Muscle layer of colon (tissue), 2 donors: ENCODE results near the gene SYNPO2L.

ENCODE experiments used
- H3K27ac ChIP-seq: one replicate; pipeline ENCODE4 v1.7.0; 2013; ENCODE audit warnings: low read depth, mild to moderate bottlenecking, low read length, moderate library complexity
- H3K27me3 ChIP-seq, 2 donors: one replicate each; pipeline ENCODE4 v1.7.0; 2013; ENCODE audit warnings: low read length in 2 of 2, mild to moderate bottlenecking in 2 of 2; ENCODE audit not compliant: insufficient read depth in 2 of 2, control insufficient read depth in 1 of 2
- H3K36me3 ChIP-seq: one replicate; pipeline ENCODE4 v1.7.0; 2013; ENCODE audit warnings: mild to moderate bottlenecking, low read length; ENCODE audit not compliant: insufficient read depth
- H3K4me1 ChIP-seq: one replicate; pipeline ENCODE4 v1.7.0; 2013; ENCODE audit warnings: mild to moderate bottlenecking, low read length; ENCODE audit not compliant: insufficient read depth
- H3K4me3 ChIP-seq, 2 donors: one replicate each; pipeline ENCODE4 v1.7.0; 2013; ENCODE audit warnings: low read length in 2 of 2, low read depth in 1 of 2, mild to moderate bottlenecking in 1 of 2, moderate library complexity in 1 of 2
- H3K9ac ChIP-seq: one replicate; pipeline ENCODE4 v1.7.0; 2013; ENCODE audit warnings: low read length
- H3K9me3 ChIP-seq: one replicate; pipeline ENCODE4 v1.7.0; 2013; ENCODE audit warnings: mild to moderate bottlenecking, low read length
- donor health status: abdominal sarcoma.
- donor health status: Adenocarcinoma of cecum.

The SYNPO2L gene

DNA sequence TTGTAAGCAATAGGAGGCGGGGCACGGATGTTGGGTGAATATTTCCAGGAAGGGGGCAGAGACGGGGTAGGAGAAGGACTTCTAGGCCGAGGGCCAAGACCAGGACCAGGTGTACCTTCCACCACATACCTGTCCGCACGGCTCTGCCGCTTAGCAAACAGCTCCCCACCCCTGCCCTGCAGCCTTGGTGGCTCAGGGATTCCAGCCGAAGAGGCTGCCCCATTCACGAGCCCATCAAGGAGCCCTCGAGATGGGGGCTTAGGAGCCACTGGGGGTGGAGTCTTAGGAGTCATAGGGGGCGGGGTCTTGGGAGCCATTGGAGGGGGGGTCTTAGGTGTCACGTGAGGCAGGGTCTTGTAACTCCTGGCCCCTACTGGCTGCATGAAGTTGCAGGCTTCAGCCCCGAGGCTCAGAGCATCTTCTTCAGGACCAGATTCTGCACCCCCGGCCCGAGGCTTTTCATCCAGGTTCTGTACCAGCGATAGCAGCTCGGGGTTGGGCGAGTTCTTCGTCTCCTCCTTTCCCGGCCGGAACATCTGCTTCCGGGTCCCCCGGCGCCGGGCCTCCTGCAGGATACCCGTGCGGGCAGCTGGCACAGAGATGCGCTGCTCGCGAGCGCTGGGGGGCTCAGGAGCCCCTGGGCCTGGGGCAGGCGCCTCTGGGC, 8.5 kb downstream of the SYNPO2L start:
- Histone ChIP-seq H3K27ac (peak overlapping the region; percentile 80), H3K27me3 (no peaks in the 10 kb centered on the region), H3K9ac (peak overlapping the region; percentile 51), H3K9me3 (no peaks in the 10 kb centered on the region), H3K36me3 (no peaks in the 10 kb centered on the region), H3K4me3 (peak overlapping the region; percentile 87 to 97), H3K4me1 (no peaks in the 10 kb centered on the region)

DNA sequence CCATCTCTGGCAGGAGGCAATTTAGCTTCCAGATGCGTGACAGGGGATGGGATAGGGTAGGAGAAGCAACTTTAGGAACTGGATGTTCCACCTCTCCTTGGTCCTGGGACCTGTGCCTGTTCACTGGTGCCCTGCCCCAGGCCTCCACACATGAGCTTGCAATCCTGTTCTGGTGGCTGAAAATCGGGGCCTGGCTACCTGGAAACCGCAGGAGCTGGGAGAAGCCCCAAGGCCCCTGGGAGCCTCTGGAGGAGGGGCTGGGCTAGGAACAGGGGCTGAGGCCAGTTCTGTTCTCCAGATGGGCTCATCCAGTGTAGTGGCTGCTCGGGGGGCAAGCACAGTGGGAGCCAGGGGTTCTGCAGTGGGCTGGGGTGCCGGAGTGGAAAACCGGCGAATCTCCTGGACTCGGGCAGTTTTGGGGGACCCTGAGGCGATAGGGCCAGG, 9.2 kb downstream of the SYNPO2L start:
- no peak overlapping the region for H3K9ac ChIP-seq
- peak overlapping the region; percentile 80 for H3K27ac ChIP-seq
- H3K4me1 ChIP-seq: no peaks in the 10 kb centered on the region
- no peaks in the 10 kb centered on the region for H3K27me3 ChIP-seq
- no peaks in the 10 kb centered on the region for H3K9me3 ChIP-seq
- H3K4me3 ChIP-seq: peak overlapping the region in 1 of 2 donors; percentile 87
- no peaks in the 10 kb centered on the region for H3K36me3 ChIP-seq

DNA sequence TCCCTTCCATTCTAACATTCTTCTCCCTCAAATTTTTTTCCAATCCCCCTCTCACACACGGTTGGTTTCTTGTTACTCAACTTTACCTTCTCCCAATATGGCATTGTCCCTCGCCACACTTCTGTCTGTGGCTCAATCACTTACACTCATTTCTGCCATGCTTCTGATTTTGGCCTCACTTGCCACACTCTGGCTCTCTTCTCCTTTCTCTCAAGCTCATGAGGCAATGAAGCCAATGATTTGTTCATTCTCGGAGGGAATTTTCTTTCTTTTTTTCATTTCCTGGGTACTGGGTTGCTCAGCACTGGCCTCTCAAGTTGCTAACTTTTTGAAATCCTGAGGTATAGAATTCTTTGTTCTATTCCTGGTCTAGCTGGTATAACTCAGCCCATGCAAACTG, 10.6 kb downstream of the SYNPO2L start:
- no peaks in the 10 kb centered on the region for H3K4me1 ChIP-seq
- no peak overlapping the region for H3K27ac ChIP-seq
- H3K27me3 ChIP-seq: no peaks in the 10 kb centered on the region
- no peak overlapping the region for H3K4me3 ChIP-seq
- no peak overlapping the region for H3K9ac ChIP-seq
- H3K36me3 ChIP-seq: no peaks in the 10 kb centered on the region
- no peaks in the 10 kb centered on the region for H3K9me3 ChIP-seq

DNA sequence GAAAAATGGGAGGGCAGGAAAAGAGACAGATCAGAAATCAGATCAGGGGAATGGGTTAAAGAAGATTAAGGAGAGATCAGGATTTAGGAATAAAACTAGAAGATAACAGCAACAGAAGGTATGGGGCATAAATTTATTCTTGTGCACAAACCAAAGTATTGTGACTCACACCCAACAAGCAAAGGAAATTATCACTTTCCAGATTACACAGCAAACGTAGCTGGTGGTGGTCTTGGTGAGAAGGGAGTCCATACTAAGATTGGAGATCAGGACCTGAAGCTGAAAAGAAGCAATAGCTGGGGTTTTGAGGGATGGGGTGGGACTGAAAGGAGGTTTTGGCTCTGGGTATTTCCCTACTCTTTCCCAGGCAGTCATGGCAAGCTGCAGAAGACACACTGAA, 11.1 kb downstream of the SYNPO2L start:
- Histone ChIP-seq H3K9ac (no peak overlapping the region), H3K4me1 (no peaks in the 10 kb centered on the region), H3K4me3 (no peak overlapping the region), H3K27me3 (no peaks in the 10 kb centered on the region), H3K9me3 (no peaks in the 10 kb centered on the region), H3K27ac (no peak overlapping the region), H3K36me3 (no peaks in the 10 kb centered on the region)

DNA sequence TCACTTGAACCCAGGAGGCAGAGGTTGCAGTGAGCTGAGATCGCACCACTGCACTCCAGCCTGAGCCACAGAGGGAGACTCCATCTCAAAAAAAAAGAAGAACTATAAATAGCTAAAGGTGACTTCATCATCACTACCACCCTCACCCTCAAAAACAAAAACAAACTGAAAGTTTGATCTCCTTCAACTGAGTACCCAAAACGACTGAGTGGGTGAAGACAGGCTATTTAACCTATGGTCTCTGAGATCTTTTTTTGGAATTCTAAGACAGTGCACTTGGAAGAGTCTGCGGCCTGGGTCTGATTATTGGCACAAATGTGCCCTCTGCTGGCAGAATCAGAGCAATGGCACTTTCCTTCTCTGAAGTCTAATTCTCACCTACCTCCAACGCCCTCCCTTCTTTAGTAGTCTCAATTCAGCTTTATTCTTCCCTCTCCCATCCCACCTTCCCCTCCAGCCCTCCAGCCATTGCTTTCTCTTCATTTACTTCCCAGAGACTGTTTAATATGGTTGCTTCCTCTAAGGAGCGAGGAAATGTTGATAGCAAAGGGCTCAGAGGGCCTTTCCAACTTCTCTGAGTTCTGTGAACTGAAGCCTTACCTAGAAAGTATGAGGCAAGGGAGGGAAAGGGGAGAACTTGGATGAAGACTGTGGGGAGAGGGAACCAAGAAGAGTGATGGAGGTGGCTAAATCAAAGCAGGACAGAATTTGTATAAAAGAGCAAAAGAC, 11.7 kb downstream of the SYNPO2L start:
- H3K9me3 ChIP-seq: no peaks in the 10 kb centered on the region
- no peak overlapping the region for H3K27ac ChIP-seq

DNA sequence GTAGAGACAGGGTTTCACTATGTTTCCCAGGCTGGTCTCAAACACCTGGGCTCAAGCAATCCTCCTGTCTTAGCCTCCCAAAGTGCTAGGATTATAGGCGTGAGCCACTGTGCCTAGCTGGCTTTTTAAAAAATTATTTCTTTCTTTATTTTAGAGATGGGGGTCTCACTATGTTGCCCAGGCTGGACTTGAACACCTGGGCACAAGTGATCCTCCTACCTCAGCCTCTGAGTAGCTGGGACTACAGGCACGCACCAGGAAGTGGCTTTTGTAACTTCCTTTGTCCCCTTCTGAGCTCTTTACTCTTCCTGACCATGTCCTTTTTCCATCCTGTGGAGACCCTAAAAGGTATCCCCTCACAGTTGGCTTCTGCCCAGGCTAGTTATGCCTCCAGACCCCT, 12.5 kb downstream of the SYNPO2L start:
- Histone ChIP-seq H3K27me3 (no peaks in the 10 kb centered on the region), H3K27ac (no peak overlapping the region), H3K36me3 (no peaks in the 10 kb centered on the region), H3K4me3 (no peak overlapping the region), H3K4me1 (no peaks in the 10 kb centered on the region), H3K9me3 (no peaks in the 10 kb centered on the region), H3K9ac (no peak overlapping the region)

More for the DNA sequence above, 11.7 kb downstream of the SYNPO2L start:
- H3K4me3 ChIP-seq: no peak overlapping the region
- H3K9ac ChIP-seq: no peak overlapping the region
- H3K4me1 ChIP-seq: no peaks in the 10 kb centered on the region
- no peaks in the 10 kb centered on the region for H3K27me3 ChIP-seq
- H3K36me3 ChIP-seq: no peaks in the 10 kb centered on the region

DNA sequence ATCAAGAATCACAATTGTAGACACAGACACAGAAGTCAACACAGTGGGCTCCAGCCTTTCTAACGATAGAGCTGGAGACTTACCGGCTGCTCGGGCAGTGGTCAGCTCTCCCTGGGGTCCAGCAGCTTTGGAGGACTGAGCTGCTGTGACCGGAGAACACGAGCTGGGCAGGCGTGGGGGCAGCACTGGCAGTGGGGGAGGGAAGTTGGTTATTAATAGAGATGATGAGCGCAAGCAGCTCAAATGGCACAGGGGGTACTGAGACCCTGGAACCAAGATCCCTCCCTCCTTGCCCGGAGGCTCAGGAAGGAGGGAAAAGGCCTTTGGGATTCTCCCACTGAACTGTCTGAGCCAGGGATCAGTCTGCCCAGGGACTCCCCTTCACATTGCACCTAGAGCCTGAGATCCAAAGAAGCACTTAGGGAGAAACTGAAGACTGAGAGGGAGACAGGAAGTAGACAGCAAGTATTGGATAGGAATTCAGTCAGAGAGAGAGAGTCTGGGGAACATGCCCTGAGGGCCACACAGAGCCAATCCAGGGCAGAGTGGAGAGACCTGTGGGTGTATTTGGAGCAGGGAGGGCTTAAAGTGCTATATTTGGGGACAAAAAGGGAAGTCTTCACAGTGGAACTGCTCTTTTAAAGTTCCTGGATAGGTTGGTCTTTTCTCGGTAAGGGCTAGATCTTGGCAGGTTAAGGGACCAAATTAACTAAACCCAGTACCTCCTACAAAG, 14.3 kb downstream of the SYNPO2L start, which contains the start of gene MYOZ1:
Gene MYOZ1 (minus strand): TSS at position 147 of the 733 bp plus-strand sequence. CDS start 1,457 bp downstream, outside the sequence.
- Histone ChIP-seq H3K27ac (no peak within 1 kb of the TSS), H3K9ac (no peak within 1 kb of the TSS), H3K4me3 (no peak within 1 kb of the TSS), H3K4me1 (no peaks in the 10 kb centered on the region), H3K36me3 (no peaks in the 10 kb centered on the region), H3K9me3 (no peaks in the 10 kb centered on the region), H3K27me3 (no peaks in the 10 kb centered on the region)

DNA sequence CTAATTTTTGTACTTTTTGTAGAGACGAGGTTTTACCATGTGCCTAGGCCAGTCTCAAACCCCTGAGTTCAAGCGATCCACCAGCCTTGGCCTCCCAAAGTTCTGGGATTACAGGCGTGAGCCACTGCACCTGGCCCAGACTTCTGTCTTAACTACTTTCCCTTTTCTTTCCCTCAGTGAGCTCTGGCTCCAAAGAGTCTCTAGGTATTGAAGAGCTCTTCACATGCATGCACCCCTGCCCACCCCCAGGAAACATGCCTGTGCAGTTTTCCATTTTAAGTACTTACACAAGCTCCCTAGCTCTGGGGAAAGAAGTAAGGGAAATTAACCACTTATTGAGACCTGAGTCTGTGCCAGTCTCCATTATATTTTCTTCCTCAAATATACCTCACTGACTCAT, 16.5 kb downstream of the SYNPO2L start:
- H3K36me3 ChIP-seq: no peaks in the 10 kb centered on the region
- no peak overlapping the region for H3K4me3 ChIP-seq
- no peaks in the 10 kb centered on the region for H3K27me3 ChIP-seq
- H3K27ac ChIP-seq: no peak overlapping the region
- no peaks in the 10 kb centered on the region for H3K4me1 ChIP-seq
- no peaks in the 10 kb centered on the region for H3K9me3 ChIP-seq
- no peak overlapping the region for H3K9ac ChIP-seq

DNA sequence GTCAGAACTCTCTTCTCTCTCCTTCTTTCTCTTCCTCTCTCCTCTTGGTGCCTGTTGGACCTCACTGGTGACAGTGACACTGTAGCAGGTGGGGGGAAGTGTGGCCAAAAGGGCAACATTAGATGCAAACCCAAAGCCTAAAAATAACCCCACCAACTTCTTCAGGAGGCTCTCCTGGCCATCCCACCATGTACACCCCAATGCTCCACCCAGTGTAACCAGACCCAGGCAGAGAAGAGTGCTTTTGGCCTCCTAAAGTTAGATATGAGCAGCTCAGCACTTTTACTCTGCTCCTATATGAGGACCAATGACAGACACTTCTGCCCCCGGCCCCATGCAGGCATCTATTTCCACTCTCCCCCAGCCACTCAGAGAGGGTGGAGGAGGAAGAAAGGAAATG, 20.0 kb downstream of the SYNPO2L start:
- H3K27ac ChIP-seq: no peak overlapping the region
- no peaks in the 10 kb centered on the region for H3K36me3 ChIP-seq
- H3K9ac ChIP-seq: no peak overlapping the region
- no peaks in the 10 kb centered on the region for H3K9me3 ChIP-seq
- H3K27me3 ChIP-seq: no peaks in the 10 kb centered on the region
- H3K4me1 ChIP-seq: no peaks in the 10 kb centered on the region
- H3K4me3 ChIP-seq: no peak overlapping the region

DNA sequence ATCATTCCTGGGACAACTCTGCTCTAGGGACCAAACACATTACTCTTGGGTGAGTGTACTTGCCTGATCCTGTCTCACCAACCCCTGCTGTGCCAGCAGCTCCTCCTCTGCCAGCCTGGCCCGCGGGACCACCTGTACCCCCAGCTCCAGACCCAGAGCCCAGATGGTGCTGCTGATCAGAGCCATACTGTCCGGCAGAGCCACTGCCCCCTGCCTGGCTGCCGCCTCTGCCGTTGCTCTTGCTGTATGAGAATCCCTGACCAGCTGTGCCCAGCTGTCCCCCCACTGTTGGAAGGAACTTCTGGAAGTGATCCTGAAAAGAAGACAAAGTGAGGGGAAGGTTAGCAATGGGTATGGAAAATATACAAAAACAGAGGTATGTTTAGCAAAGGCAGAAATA, 21.4 kb downstream of the SYNPO2L start:
- Histone ChIP-seq H3K9ac (no peak overlapping the region), H3K9me3 (no peaks in the 10 kb centered on the region), H3K27me3 (no peaks in the 10 kb centered on the region), H3K4me1 (no peaks in the 10 kb centered on the region), H3K4me3 (no peak overlapping the region), H3K36me3 (no peaks in the 10 kb centered on the region), H3K27ac (no peak overlapping the region)

DNA sequence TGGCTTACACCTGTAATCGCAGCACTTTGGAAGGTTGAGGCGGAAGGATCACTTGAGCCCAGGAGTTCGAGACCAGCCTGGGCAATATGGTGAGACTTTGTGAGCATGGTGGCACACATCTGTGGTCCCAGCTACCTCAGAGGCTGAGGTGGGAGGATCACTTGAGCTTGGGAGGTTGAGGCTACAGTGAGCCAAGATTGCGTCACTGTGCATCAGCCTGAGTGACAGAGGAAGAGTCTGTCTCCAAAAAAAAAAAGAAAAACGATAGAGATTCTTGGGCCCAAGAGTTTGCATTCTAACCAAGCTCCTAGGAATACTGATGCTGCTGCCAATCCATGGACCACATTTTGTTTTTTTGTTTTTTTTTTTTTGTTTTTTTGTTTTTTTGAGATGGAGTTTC, 26.7 kb downstream of the SYNPO2L start:
- Histone ChIP-seq H3K36me3 (no peaks in the 10 kb centered on the region), H3K27me3 (no peaks in the 10 kb centered on the region), H3K9ac (no peak overlapping the region), H3K27ac (no peak overlapping the region), H3K4me3 (no peak overlapping the region), H3K9me3 (no peaks in the 10 kb centered on the region), H3K4me1 (peaks cover 8% of the 10 kb centered on the region)
